OCI-LY7 (cell line): ENCODE results near the gene PIP5K1C. TPM values are rescaled to one million over a fixed set of nuclear protein-coding genes. Genes with fewer than 3 reads are reported as not detected.

ENCODE experiments used
- BruUV-seq: library from RNA; stranded (reverse); fragments of 400-500 nt; replicated peaks from 2 replicates; lab custom pipeline; 2021; lab: Mats Ljungman, UMichigan
- CTCF ChIA-PET: fragments of 300-600 bp; sonication (Branson Sonifier 250); formaldehyde crosslinking; loops from one replicate; lab custom pipeline; 2022; ENCODE audit warnings: antibody characterized with exemption; ENCODE audit not compliant: unreplicated experiment; lab: Charles Lee
- POLR2A ChIA-PET: fragments of 300-600 bp; sonication (Branson Sonifier 250); formaldehyde crosslinking; loops from one replicate; lab custom pipeline; 2022; ENCODE audit warnings: antibody characterized with exemption; lab: Charles Lee
- DNase-seq: peaks from one replicate; pipeline ENCODE4 v3.0.0-alpha.2; 2015; ENCODE audit warnings: low spot score
- H2AFZ ChIP-seq: fragments of 200-600 bp; sonication (generic), shearing (Covaris generic); 2 replicates; pipeline ENCODE4 v1.6.1; 2014; ENCODE audit warnings: mild to moderate bottlenecking, antibody characterized with exemption, low read length, moderate library complexity
- H3K27ac ChIP-seq: fragments of 200-600 bp; sonication (generic); 2 replicates; pipeline ENCODE4 v1.5.1; 2014; ENCODE audit warnings: mixed run types, low read depth, mild to moderate bottlenecking, moderate library complexity, low read length, inconsistent platforms; ENCODE audit not compliant: poor library complexity, severe bottlenecking
- H3K36me3 ChIP-seq: fragments of 200-600 bp; sonication (generic); 2 replicates; pipeline ENCODE4 v1.6.1; 2014; ENCODE audit warnings: mild to moderate bottlenecking, antibody characterized with exemption, low read length, moderate library complexity, mixed read lengths; ENCODE audit not compliant: insufficient read depth
- H3K4me1 ChIP-seq: fragments of 200-600 bp; sonication (generic); 2 replicates; pipeline ENCODE4 v1.5.1; 2014; ENCODE audit warnings: mild to moderate bottlenecking, low read length; ENCODE audit not compliant: insufficient read depth, poor library complexity, severe bottlenecking
- H3K4me2 ChIP-seq: fragments of 200-600 bp; sonication (generic); 2 replicates; pipeline ENCODE4 v1.6.1; 2014; ENCODE audit warnings: mild to moderate bottlenecking, low read length
- H3K4me3 ChIP-seq: fragments of 200-600 bp; sonication (generic); 2 replicates; pipeline ENCODE4 v1.5.1; 2014; ENCODE audit warnings: mild to moderate bottlenecking, low read depth, low read length; ENCODE audit not compliant: poor library complexity, severe bottlenecking
- H3K79me2 ChIP-seq: fragments of 200-600 bp; sonication (generic); 2 replicates; pipeline ENCODE4 v1.6.1; 2016; ENCODE audit warnings: low read depth, mild to moderate bottlenecking, low read length, moderate library complexity, mixed read lengths; ENCODE audit not compliant: insufficient read depth
- H3K9me2 ChIP-seq: fragments of 200-600 bp; sonication (generic); 2 replicates; pipeline ENCODE4 v1.6.1; 2016; ENCODE audit warnings: mild to moderate bottlenecking, low read length, mixed read lengths; ENCODE audit not compliant: insufficient read depth
- H3K9me3 ChIP-seq: fragments of 200-600 bp; sonication (generic); 2 replicates; pipeline ENCODE4 v1.6.1; 2014; ENCODE audit warnings: mild to moderate bottlenecking, mixed run types, low read length, mixed read lengths
- H4K20me1 ChIP-seq: fragments of 200-600 bp; sonication (generic); 2 replicates; pipeline ENCODE4 v1.6.1; 2014; ENCODE audit warnings: mild to moderate bottlenecking, antibody characterized with exemption, low read length, moderate library complexity, mixed read lengths; ENCODE audit not compliant: insufficient read depth
- CTCF ChIP-seq: fragments of 200-600 bp; sonication (generic); conservative IDR thresholded peaks from 2 replicates; pipeline ENCODE4 v1.5.1; 2014; ENCODE audit warnings: mild to moderate bottlenecking, antibody characterized with exemption, low read length, moderate library complexity, mixed read lengths
- EZH2phosphoT487 ChIP-seq: fragments of 200-600 bp; sonication (generic); IDR thresholded peaks from 2 replicates; pipeline ENCODE4 v1.6.1; 2018; ENCODE audit warnings: low read depth, borderline replicate concordance, mild to moderate bottlenecking, mixed run types, antibody characterized with exemption, low read length, moderate library complexity, mixed read lengths
- intact Hi-C: fragments of 100-400 bp; cut with micrococcal nuclease; formaldehyde crosslinking; loops from one replicate; pipeline ENCODE4 v1.10.0; 2022; ENCODE audit not compliant: unreplicated experiment
- total RNA-seq, 2 experiments: library from RNA; depleted of rRNA in 1 of 2; stranded (reverse); fragments of >200 nt in 1 of 2; shearing (Covaris generic) in 1 of 2; gene quantifications; 2 replicates each; pipeline ENCODE4 v1.2.3, GENCODE V29; 2014 to 2022

The PIP5K1C gene
- total RNA-seq, 2 experiments from 2014 or later, result 7.6 to 15.1 TPM

- H3K4me1 ChIP-seq, result peaks cover 21% of the 10 kb centered on the region
- H3K4me2 ChIP-seq, result peak overlapping the region; percentile 3; the same call in 1 of the 2 replicates
- ChIA-PET CTCF (no interaction called here), POLR2A (no interaction called here)
- peak overlapping the region; percentile 42 for H2AFZ ChIP-seq
- H3K9me2 ChIP-seq, result no peaks in the 10 kb centered on the region
- peaks cover 9% of the 10 kb centered on the region for H3K36me3 ChIP-seq
- DNase-seq, result no peak
- no TSS peak for BruUV-seq
- intact Hi-C loops, result no loop called here
- no peak overlapping the region for H3K27ac ChIP-seq
- no peaks in the 10 kb centered on the region for H3K79me2 ChIP-seq
- no peaks in the 10 kb centered on the region for H4K20me1 ChIP-seq
- no peaks in the 10 kb centered on the region for H3K9me3 ChIP-seq
- TF ChIP-seq EZH2phosphoT487 (no peak), CTCF (no peak)
- H3K4me3 ChIP-seq, result no peak overlapping the region
These were observed 94.9 kb downstream of the PIP5K1C start for GRCh38 chr19:3605361-3605760.

GRCh38 chr19:3604987-3605343 is 95.3 kb downstream of the PIP5K1C start:
- H2AFZ ChIP-seq, result peak overlapping the region; percentile 42
- TF ChIP-seq CTCF, result no peak
- no peaks in the 10 kb centered on the region for H4K20me1 ChIP-seq
- H3K79me2 ChIP-seq, result no peaks in the 10 kb centered on the region
- POLR2A ChIA-PET, result interaction anchor here (1.1 kb wide), 1 partner anchor 48 kb away, joined by 4 read pairs; no protein-coding TSS in a partner anchor
- intact Hi-C loops, result no loop called here
- CTCF ChIA-PET, result no interaction called here
- BruUV-seq, result no TSS peak
- no peak overlapping the region for H3K27ac ChIP-seq
- H3K4me3 ChIP-seq, result no peak overlapping the region
- H3K4me2 ChIP-seq, result peak overlapping the region; percentile 3; the same call in 1 of the 2 replicates
- no peaks in the 10 kb centered on the region for H3K9me3 ChIP-seq
- H3K36me3 ChIP-seq, result peaks cover 5% of the 10 kb centered on the region
- peak; percentile 40 for DNase-seq
- no peaks in the 10 kb centered on the region for H3K9me2 ChIP-seq
- H3K4me1 ChIP-seq, result peaks cover 21% of the 10 kb centered on the region

GRCh38 chr19:3604227-3604986 is 95.9 kb downstream of the PIP5K1C start:
- H4K20me1 ChIP-seq, result no peaks in the 10 kb centered on the region
- ChIA-PET CTCF (no interaction called here), POLR2A (interaction anchor here (1.1 kb wide), 1 partner anchor 48 kb away, joined by 4 read pairs; no protein-coding TSS in a partner anchor)
- BruUV-seq, result no TSS peak
- H3K9me3 ChIP-seq, result no peaks in the 10 kb centered on the region
- TF ChIP-seq EZH2phosphoT487 (no peak), CTCF (no peak)
- no peak overlapping the region for H3K27ac ChIP-seq
- no peaks in the 10 kb centered on the region for H3K36me3 ChIP-seq
- H3K79me2 ChIP-seq, result no peaks in the 10 kb centered on the region
- H2AFZ ChIP-seq, result peak overlapping the region; percentile 42
- H3K4me1 ChIP-seq, result peaks cover 21% of the 10 kb centered on the region
- H3K4me2 ChIP-seq, result peak overlapping the region; percentile 3; the same call in 1 of the 2 replicates
- H3K4me3 ChIP-seq, result no peak overlapping the region
- DNase-seq, result no peak
- intact Hi-C loops, result no loop called here
- no peaks in the 10 kb centered on the region for H3K9me2 ChIP-seq
